Brain microvascular endothelial cell (primary cell): Measurements from ENCODE around the gene MSANTD2.

Experiments used
- DNase-seq: peaks from one replicate; pipeline ENCODE4 v3.0.0-alpha.2; 2020
- H3K27ac ChIP-seq: fragments of 250-450 bp; sonication (Bioruptor Pico); 2 replicates; pipeline ENCODE4 v1.5.1; 2020; ENCODE audit warnings: mild to moderate bottlenecking, moderate library complexity
- H3K27me3 ChIP-seq: fragments of 250-450 bp; sonication (Bioruptor Pico); replicated peaks from 2 replicates; pipeline ENCODE4 v1.5.1; 2020; ENCODE audit warnings: mild to moderate bottlenecking
- H3K36me3 ChIP-seq: fragments of 250-450 bp; sonication (Bioruptor Pico); replicated peaks from 2 replicates; pipeline ENCODE4 v1.5.1; 2020; ENCODE audit warnings: mild to moderate bottlenecking
- H3K4me3 ChIP-seq: 2 replicates; pipeline ENCODE4 v1.5.1; 2011; ENCODE audit warnings: low read depth, mild to moderate bottlenecking, control low read depth, low read length, moderate library complexity
- in situ Hi-C: cut with HindIII; loops from 2 replicates; pipeline ENCODE4 v1.10.0; 2017; ENCODE audit warnings: low sequenced_read_pairs, low pct_ligation_motif_present
- TF ChIP-seq, protein P1 (sequence below): IDR thresholded peaks from 2 replicates; pipeline ENCODE4 v1.5.1; 2011; ENCODE audit warnings: low read depth, mild to moderate bottlenecking, moderate library complexity, low read length, control low read depth, inconsistent platforms; ENCODE audit errors: missing control alignments

Gene MSANTD2

DNA sequence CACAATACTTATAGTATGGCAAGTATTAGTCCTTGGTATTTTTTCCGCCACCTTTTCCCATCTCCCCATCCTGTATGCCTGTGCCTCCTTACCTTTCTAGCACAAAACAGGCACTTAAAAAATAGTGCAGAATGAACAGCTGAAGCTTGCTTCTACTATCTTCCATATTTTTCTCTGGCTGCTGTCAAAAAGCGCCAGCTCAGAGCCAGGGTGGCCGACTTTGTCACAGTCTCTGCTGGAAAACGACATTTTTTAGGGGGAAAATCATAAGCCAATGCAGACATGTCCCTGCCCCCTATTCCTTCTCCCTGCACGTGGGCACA, 38.6 kb upstream of the MSANTD2 start:
- no peak for DNase-seq
- Histone ChIP-seq H3K4me3 (no peak overlapping the region), H3K27ac (no peak overlapping the region), H3K36me3 (no peaks in the 10 kb centered on the region), H3K27me3 (peaks cover 52% of the 10 kb centered on the region)
- in situ Hi-C loops: no loop called here
- TF ChIP-seq, protein P1, sequence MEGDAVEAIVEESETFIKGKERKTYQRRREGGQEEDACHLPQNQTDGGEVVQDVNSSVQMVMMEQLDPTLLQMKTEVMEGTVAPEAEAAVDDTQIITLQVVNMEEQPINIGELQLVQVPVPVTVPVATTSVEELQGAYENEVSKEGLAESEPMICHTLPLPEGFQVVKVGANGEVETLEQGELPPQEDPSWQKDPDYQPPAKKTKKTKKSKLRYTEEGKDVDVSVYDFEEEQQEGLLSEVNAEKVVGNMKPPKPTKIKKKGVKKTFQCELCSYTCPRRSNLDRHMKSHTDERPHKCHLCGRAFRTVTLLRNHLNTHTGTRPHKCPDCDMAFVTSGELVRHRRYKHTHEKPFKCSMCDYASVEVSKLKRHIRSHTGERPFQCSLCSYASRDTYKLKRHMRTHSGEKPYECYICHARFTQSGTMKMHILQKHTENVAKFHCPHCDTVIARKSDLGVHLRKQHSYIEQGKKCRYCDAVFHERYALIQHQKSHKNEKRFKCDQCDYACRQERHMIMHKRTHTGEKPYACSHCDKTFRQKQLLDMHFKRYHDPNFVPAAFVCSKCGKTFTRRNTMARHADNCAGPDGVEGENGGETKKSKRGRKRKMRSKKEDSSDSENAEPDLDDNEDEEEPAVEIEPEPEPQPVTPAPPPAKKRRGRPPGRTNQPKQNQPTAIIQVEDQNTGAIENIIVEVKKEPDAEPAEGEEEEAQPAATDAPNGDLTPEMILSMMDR: no peak

DNA sequence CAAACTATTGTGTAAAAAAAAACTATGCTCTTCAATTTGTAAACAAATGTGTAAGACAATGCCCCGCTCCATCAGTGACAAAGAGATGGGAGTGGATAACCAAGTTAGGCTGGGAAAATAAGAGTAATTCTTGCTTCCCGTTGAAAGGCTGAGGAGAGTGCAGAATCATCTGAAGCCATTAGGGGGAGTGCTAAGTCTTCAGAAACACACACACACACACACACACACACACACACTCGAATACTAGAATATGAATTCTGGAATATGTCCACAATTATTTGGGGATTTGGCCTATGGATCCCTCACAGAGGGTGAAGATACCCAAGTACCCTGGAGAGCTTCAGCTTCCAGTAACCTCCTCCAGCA, 37.3 kb upstream of the MSANTD2 start:
- in situ Hi-C loops: no loop called here
- DNase-seq: peak; percentile 82
- Histone ChIP-seq H3K4me3 (no peak overlapping the region), H3K27ac (no peak overlapping the region), H3K36me3 (no peaks in the 10 kb centered on the region), H3K27me3 (peaks cover 39% of the 10 kb centered on the region)
- TF ChIP-seq, protein P1: peak; percentile 81

DNA sequence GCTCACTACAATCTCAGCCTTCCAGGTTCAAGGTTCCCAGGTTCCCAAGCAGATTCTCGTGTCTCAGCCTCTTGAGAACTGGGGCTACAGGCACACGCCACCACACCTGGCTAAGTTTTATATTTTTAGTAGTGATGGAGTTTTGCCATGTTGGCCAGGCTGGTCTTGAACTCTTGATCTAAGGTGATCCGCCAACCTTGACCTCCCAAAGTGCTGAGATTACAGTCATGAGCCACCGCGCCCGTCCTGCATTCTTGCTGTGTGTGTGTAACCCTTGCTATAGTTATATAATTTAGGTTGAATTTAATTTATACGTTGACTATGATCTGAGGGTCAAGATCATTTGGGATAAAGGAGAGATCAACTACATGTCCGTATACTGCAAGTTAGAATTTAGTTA, 35.7 kb upstream of the MSANTD2 start:
- TF ChIP-seq, protein P1: no peak
- H3K27me3 ChIP-seq: peaks cover 24% of the 10 kb centered on the region
- no peaks in the 10 kb centered on the region for H3K36me3 ChIP-seq
- no peak for DNase-seq
- in situ Hi-C loops: no loop called here
- no peak overlapping the region for H3K27ac ChIP-seq
- H3K4me3 ChIP-seq: no peak overlapping the region

DNA sequence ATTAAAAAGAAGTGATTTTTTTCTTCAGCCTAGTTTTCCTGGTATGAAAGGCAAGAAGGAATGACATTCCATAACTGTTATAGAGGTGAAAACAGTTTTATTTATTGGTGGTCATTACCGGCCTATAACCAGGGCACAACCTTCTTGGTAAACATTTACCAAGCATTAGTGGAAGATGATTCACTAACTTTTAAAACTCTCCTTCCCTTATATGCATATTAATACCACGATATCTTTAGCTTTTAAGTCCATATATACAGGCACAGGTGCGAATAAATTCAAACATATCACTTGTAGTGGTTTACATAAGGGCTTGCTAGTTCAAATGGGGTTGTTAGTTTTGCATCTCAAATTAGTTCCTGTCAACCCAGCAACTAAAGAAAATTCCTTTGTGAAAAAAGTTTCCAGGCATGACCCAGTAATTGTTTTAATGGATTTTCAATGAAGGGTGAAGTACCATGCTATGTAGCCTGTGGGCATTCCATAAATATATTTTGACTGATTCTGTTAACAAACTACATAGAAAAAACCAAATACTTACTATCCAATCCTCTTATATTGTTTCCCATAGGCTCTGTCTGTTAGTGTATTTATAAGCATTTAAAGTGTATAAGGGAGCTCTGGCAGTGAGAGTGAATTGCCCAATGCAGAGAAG, 34.4 kb upstream of the MSANTD2 start:
- peaks cover 16% of the 10 kb centered on the region for H3K27me3 ChIP-seq
- no peak overlapping the region for H3K4me3 ChIP-seq
- TF ChIP-seq, protein P1: no peak
- no peaks in the 10 kb centered on the region for H3K36me3 ChIP-seq
- no peak overlapping the region for H3K27ac ChIP-seq
- no peak for DNase-seq
- in situ Hi-C loops: no loop called here

DNA sequence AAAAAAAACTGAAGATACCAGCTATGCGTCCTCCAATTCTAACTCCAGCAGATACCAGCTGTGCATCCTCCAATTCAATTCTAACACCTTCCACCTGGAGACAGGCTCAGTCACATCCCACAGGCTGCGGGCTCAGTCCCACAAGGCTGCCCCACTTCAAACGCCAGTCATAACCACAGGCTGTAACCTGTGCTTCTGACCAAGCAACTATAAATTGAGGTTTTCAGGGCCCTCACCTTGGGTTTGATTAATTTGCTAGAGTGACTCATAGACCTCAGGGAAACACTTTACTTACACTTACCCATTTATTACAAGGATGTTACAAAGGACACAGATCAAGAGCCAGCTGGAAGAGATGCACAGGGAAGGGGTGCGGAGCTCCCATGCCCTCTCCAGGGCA, 32.4 kb upstream of the MSANTD2 start:
- no peak overlapping the region for H3K27ac ChIP-seq
- TF ChIP-seq, protein P1: no peak
- H3K4me3 ChIP-seq: no peak overlapping the region
- no peaks in the 10 kb centered on the region for H3K27me3 ChIP-seq
- H3K36me3 ChIP-seq: no peaks in the 10 kb centered on the region
- in situ Hi-C loops: no loop called here
- no peak for DNase-seq

DNA sequence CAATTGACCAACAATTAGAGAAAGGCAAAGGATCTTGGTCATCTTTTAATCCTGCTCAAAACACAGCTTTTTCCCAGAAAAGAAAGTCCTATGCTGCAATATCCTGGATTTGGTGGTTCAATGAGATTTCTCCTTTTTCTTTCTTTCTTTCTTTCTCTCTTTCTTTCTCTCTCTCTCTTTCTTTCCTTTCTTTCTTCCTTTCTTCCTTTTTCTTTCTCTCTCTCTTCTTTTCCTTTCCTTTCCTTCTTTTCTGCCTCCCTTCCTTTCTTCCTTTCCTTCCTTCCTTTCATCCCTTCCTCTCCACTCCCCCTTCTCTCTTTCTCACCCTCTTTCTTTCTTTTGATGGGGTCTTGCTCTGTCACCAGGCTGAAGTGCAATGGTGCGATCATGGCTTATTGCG, 31.7 kb upstream of the MSANTD2 start:
- Histone ChIP-seq H3K36me3 (no peaks in the 10 kb centered on the region), H3K27me3 (no peaks in the 10 kb centered on the region), H3K27ac (no peak overlapping the region), H3K4me3 (no peak overlapping the region)
- TF ChIP-seq, protein P1: no peak
- DNase-seq: no peak
- in situ Hi-C loops: no loop called here
